Raji (cell line): ENCODE measurements around the gene STARD13.

Experiments
- POLR2A ChIP-seq: IDR thresholded peaks from 2 replicates; pipeline ENCODE4 v1.6.1; 2011; ENCODE audit warnings: low read depth, low read length, control low read depth; ENCODE audit not compliant: insufficient read depth

Gene STARD13

DNA sequence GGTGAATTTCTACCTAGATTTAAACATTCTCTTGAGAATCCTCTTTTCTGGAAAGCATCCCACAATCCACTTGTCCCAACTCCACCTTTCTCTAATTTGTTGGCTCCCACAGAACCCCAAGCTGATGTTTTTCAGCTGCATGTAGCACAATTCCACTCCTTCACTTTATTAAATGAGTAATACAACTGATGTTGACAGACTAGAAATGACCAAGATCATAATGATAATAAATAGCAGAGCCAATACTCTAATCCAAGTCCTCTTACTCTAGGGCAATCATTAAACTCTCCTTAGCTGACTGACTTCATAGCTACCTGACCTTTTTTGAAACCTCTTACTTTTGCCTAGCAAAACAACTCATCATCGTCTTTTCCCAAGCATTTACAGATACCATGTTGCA is 27.9 kb upstream of the STARD13 start:
- no peak for TF ChIP-seq POLR2A

DNA sequence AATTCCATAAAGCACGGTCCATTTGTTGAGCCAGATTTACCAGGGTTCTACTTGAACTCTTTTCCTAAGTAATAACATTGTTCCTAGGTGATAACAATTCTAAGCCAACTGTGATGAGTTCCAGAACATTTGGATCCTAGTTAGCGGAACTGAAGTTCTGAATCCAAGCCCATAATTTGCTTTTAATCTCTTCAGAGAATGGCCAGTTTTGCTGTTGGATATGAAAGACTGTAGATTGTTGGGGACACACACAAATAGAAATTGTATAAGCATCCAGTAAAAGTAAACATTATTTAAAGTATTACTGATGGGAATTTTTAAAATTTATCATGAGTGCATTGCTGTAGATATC is 27.3 kb upstream of the STARD13 start:
- TF ChIP-seq POLR2A: no peak

DNA sequence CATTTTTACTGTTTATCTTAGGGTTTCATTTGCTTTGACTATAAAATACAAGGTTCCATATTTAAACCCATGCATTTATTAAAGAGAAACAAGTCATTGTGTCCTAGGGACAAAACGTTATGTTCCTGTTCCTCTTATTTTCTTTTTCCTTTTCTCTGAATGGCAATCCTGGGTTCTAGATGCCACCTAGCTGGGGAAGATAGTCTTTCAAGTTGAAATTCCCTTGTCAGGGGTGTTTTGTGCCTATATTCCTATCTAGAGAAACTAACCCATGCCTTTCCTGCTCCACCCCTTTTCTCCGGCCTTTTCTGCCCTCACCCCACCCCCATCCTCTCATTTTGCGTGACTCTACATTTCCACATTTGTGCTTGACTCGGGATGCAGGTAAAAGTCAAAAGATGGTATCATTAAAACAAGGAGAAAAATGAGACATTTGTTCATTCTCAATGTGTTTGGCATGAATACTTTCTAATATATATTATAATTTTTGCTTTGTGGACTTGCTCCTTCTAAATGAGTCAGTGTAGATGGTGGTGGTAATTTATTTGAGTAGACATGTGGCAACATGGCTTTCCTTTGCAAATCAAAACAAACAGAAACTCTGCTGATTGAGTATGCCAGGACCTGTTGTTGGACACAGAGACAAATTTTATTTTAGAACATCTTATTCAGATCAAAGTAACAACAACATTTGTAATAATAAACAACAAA is 26.8 kb upstream of the STARD13 start:
- TF ChIP-seq POLR2A: no peak

DNA sequence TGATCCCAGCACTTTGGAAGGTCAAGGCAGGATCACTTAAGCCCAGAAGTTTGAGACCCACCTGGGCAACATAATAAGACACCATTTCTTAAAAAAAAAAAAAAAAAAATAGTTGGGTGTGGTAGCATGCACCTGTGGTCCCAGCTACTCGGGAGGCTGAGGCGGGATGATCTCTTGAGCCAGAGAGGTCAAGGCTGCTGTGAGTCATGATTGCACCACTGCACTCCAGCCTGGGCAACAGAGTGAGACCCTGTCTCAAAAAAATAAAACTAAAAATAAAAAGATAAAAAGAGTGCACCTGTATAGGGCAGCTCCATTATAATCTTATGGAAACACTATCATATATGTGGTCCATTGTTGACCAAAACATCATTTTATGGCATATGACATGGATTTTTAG is 25.5 kb upstream of the STARD13 start:
- TF ChIP-seq POLR2A: no peak

DNA sequence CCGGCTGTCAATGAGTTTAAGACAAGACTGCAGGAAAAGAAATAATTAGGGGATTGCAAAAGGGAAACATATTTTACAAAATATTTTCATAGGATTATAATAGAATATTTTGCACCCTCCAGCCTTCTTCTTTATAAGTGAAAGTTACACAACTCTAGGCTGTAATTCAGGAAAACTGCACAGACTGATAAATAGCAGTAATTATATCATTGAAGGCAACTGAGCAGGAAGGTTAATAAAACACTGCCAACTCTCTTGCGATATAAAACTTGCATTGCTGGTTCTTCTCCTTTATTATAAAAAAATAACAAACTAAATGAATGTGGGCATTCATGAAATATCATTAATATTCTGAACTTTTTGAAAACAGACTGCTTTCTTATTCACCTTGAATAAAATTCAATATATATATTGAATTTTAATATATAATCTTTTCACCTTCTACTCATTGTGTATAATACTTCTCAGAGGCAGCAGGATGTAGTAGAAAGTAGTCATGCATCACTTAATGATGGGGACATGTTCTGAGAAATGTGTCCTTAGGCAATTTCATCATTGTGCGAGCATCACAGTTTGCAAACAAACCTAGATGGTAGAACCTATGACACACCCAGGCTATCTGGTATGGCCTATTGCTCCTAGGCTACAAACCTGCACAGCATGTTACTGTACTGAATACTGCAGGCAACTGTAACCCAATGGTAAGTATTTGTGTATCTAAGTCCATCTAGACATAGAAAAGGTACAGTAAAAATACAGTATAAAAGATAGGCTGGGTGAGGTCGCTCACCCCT is 24.9 kb upstream of the STARD13 start:
- no peak for TF ChIP-seq POLR2A

DNA sequence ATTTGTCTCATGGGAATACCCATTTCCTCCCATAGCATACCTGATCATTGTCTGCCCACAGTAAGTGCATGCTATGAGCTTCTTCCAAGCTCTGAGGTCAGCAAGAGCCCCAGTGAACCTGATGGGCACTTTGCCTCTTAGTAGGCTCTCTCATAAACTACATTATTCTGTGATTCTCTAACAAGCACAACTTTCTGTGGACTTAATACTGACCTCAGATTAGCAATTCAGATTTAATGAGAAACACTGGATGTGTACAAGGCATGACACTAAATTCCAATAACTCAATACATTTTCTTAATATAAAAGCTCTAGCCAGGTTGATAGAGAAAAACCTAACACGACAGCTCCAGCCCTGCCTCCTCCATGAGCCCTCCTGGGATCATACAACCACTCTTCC is 23.3 kb upstream of the STARD13 start:
- no peak for TF ChIP-seq POLR2A

DNA sequence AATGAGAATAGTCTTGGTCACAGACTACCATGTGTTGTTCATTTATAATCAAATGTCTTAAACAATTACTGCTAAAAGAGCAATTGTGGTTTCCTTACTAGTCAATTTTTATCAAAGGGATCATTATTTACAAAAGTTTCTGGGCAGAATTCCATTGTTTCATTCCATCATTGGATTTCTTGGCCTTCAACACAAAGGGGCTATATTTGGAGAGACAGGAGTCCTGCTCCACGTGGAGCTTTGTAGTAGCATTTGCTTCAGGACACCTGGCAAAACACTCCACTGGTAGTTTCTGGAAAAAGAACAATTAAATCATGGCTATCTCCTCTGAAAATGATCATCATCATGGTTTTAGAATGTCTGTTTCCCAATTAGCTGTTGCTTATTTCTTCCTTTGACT is 22.3 kb upstream of the STARD13 start:
- TF ChIP-seq POLR2A: no peak

DNA sequence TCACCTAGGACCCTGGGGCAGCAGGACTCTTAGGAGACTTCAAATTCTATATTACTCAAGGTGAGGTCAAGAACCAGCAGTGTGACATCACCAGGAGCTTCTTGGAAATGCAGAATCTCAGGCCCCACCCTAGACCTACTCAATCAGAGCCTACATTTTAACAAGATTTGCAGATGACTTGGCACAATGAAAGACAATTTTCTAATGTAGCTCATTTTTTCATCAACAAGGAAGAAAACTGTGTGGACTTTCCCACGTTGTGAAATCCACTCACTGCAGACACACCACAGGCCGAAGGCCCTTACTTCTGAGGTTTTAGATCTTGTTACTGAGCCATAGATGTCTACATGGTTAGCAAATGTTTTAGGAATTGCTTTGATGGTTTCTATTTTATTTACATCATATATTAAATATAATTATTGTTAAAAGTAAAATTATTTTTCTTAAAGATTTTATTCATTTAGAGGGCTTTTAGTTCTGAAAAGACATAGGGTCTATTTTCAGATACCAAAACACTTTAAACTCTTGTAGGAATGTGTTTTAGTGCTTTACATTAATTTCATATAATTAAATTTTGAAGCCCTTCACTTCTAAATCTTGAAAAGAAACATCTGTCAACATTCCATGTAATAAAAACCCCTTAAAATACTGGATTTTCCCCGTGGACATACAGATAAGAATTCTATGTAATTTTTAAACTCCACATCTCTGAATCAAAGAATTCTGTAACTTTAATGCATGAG is 18.5 kb upstream of the STARD13 start:
- TF ChIP-seq POLR2A: no peak

DNA sequence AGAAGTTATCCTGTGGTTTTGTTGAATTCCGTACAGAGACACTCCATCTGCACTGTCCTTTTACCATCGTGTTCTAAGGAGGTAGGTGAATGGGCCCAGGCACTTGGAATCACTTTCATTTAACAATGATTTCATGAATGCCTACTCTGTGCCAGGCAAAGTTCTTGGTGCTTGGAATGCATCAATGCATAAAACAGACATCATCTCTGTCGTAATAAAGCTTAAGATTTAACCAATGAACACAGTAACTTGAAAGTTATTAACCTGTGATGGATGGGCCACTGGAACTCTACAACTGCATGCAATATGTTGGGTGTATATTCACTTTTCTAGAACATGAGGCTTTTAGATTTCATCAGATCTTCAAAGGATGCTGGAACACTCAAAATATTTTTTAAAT is 14.1 kb upstream of the STARD13 start:
- TF ChIP-seq POLR2A: no peak

DNA sequence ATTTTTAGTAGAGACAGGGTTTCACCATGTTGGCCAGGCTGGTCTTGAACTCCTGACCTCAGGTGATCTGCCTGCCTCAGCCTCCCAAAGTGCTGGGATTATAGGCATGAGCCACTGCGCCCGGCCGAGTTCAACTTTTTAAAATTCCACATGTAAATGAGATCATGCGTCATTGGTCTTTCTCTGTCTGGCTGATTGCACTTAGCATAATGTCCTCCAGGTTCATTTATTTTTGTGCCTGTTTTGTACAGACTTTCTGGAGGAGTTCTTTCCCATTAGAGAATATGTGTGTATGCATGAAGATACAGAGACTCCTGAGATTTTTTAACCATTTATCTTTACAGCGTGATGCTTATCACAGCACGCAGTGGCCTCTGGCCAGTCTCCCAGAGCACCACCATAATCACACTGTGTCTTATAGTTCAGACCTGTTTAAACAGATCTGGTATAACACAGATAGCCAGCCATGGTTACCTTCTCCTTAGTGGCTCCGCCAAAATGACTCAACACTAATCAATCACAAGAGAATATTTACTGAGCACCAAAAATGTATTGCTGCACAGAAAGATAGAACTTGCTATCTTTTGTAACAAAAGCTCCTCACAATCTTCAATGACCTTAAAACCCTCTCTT is 11.4 kb upstream of the STARD13 start:
- TF ChIP-seq POLR2A: no peak

DNA sequence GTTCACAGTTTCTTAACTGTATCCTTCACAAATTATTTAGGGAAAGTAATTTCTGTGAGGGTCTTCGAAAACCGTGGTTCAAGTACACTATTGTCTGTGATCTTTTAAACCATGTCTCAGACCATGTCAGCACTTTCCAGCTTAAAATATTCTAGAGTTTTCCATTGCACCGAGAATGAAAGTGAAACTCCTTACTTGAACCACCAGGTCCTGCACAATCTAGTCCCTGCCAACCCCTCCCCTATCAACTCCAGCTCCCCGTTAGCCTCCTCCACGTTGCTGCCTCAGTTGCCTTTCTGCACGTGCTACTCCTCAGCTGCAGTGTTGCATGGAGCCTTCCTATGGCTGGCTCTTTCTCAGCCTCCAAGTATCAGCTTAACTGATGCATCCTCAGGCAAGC is 7.2 kb upstream of the STARD13 start:
- TF ChIP-seq POLR2A: no peak

DNA sequence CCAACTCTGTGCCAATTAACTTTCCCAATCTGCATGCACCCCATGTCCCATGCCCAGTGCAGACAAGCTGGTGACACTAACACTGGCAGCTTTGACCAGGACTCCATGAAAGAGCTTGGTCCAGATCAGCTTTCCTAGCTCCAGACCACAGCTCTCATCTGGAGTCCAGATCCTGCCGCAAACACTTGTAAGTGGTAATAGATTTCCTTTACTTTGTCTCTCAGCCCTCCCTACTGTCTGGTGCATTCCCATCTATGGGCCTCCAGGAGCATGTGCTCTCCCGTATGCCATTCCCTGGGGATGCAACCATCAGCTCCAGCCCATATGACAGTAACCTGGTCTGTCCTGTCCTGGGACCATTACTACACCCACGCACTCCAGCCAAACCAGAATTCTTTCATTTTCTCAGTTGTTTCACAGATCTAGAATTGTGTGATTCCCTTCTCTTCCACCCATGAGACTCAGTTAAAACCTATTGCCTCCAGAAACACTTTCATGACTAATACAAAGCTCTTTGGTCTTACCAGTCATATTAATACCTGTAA is 4.9 kb upstream of the STARD13 start:
- TF ChIP-seq POLR2A: no peak

DNA sequence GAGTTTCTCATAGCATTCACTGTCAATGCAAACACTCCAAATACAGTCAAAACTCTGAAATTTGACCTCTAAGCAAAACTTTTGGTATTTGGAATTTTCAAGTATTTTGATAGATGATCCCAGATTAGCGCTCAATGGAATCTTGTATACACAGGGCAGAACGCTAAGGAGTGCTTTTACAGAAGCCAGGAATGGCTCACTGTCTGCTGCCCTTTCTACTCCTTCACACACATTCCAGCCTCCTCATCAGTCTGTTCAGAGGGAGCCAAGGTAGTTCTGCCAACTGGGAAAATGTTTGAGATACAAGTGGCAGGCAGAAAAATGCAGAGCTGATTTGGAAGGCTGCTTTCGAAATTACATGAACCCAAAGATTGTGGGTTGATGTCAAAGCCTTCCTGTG is 4.4 kb upstream of the STARD13 start:
- TF ChIP-seq POLR2A: no peak

DNA sequence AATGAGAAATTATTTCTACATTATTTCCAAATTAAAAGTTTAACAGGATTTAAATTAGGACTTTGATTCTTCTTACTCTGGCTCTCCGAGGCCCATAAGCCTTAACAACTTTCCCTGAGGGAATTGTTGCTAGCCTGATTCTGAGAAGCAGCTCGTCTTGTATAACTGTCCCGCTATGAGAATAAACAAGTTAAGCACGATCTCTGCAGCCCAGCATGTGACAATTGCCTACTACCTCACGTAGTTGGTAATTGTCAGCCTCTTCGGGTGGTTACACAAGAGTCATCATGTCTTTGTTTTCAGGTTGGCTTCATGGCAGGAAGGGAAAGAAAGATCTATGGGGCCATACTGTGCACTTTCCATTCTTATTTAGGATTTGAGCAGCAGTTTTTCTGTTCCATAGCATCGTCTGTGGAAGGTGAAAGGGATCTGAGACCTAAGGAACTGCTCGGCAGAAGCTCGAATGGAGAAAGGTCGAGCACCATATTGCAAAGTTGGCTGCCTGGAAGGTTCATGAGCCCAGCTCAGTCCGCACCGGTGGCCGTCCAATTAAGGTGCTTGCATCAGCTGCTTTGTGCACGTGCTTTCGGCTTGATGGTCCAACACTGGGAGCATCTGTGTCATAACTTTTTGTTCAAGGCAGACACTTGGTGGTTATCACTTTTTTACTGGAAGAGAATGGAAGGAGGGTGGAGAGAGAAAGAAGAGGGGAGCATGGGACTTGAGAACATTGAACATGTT is 1.8 kb upstream of the STARD13 start:
- TF ChIP-seq POLR2A: no peak

DNA sequence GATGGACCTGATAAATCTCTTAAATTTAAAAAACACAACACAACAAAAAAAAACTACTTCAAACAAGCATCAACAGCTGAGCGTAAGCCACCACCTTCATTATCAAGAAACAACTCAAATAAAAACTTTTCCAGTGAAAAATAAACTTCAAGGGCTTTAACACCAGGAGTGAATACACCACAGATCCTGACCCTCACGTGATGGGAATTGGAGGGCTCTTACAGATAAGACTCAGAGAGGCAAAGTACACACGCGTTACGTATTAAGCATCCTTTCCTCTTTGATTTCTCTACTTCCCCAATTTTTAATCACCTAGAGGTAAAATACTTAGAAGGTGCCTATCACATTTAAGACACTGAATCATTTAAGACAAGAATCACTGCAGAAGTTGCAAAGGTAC is 573 bp upstream of the STARD13 start:
- TF ChIP-seq POLR2A: no peak
